ENCODE measurements around the gene TNFRSF25. TPM values are rescaled to one million over a fixed set of nuclear protein-coding genes. Genes with fewer than 3 reads are reported as not detected.

Gene TNFRSF25
- total RNA-seq, 1 donor from 2014 or later, result 20.5 TPM

DNA sequence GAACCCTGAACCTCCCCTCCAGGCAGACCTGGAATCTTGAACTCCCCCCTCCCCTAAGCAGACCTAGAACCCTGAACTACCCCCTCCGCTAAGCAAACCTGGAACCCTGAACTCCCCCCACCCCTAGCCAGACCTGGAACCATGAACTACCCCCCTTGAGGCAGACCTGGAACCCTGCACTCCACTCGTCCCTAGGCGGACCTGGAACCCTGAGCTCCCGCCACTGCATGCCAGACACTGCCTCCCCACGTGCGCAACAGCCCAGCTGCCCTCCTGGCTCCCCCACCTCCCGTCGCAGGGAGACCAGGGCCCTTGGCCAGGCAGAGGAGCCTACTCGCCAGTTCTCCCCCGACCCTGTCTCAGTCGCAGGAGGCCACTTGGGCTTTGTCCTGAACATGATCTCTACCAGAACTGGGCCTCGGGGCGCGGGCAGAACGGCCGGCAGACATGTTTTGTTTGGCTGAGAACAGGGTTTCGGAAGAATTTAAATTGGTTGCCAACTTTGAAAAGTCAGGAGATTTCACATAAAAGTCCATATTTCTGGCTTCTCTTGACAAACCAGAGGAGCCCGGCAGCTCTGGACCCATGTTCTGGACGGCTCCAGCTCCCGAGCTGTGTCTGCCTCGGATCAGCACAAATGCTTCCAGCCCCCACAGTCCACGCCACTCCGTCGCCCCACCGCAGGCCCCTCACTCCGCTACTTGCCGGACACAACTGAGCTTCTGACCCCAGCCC is 34.7 kb upstream of the TNFRSF25 start:
- TF ChIP-seq, protein P1, sequence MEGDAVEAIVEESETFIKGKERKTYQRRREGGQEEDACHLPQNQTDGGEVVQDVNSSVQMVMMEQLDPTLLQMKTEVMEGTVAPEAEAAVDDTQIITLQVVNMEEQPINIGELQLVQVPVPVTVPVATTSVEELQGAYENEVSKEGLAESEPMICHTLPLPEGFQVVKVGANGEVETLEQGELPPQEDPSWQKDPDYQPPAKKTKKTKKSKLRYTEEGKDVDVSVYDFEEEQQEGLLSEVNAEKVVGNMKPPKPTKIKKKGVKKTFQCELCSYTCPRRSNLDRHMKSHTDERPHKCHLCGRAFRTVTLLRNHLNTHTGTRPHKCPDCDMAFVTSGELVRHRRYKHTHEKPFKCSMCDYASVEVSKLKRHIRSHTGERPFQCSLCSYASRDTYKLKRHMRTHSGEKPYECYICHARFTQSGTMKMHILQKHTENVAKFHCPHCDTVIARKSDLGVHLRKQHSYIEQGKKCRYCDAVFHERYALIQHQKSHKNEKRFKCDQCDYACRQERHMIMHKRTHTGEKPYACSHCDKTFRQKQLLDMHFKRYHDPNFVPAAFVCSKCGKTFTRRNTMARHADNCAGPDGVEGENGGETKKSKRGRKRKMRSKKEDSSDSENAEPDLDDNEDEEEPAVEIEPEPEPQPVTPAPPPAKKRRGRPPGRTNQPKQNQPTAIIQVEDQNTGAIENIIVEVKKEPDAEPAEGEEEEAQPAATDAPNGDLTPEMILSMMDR (IDR thresholded peaks at IDR 0.05; ENCODE audit: insufficient read depth, low read length, severe bottlenecking), result no peak
- Histone ChIP-seq H3K4me3 (ENCODE audit: low read depth, low read length) (no peak overlapping the region), H3K27me3 (ENCODE audit: control insufficient read depth, insufficient read depth, low read length) (peaks cover 3% of the 10 kb centered on the region), H3K36me3 (ENCODE audit: control insufficient read depth, insufficient read depth, low read length) (no peaks in the 10 kb centered on the region)
- DNase-seq (ENCODE audit: low read depth), result no peak
- no peak for FAIRE-seq

DNA sequence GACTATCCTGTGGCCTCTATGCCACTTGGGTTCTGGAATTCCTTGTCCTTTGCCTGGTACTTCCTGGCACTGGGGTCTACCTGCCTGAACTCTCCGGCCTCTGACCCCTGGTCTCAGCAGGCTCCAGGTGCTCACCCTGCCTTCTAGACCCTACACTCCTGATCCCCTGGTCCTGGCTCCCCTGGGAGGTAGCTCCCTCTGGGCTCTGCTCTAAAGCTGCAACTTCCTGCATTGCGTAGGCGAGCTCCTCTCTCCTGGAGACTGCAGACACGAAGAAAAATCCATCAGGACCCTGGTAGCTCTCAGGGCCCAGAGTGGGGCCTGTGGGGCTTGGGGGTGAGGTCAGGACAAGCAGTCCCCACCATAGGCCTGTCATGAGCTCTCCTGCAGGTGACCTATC is 33.3 kb upstream of the TNFRSF25 start:
- no peak overlapping the region for H3K4me3 ChIP-seq (ENCODE audit: low read depth, low read length)
- TF ChIP-seq, protein P1 (IDR thresholded peaks at IDR 0.05; ENCODE audit: insufficient read depth, low read length, severe bottlenecking), result no peak
- H3K36me3 ChIP-seq (ENCODE audit: control insufficient read depth, insufficient read depth, low read length), result no peaks in the 10 kb centered on the region
- DNase-seq (ENCODE audit: low read depth) (no peak), FAIRE-seq (no peak)
- H3K27me3 ChIP-seq (ENCODE audit: control insufficient read depth, insufficient read depth, low read length), result peaks cover 3% of the 10 kb centered on the region

DNA sequence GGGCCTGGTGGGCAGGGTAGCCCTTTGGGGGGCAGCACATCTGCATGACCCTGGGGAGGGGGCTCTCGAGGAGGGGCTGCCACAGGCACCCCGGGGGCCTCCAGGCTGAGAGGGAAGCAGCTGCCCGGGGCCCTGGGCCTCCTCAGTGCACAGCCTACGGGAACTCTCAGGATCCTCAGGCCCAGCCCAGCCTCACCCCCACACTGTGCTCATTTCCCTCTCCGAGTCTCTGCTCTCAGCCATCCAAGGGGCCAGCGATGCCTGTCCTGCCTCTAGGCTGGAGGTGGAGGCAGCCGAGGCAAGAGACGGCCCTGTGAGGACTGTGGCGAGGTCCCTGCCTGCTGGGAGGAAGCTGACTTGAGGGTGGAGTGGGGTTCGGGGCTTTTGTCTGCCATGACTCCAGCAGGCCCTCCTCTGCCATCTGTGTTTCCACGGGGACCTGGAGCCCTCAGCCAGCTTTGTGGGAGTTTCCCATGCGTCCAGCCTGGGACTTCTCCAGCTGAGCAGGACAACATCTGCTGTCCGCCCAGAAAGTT is 32.7 kb upstream of the TNFRSF25 start:
- H3K27me3 ChIP-seq (ENCODE audit: control insufficient read depth, insufficient read depth, low read length), result peaks cover 3% of the 10 kb centered on the region
- TF ChIP-seq, protein P1 (IDR thresholded peaks at IDR 0.05; ENCODE audit: insufficient read depth, low read length, severe bottlenecking), result no peak
- H3K4me3 ChIP-seq (ENCODE audit: low read depth, low read length), result no peak overlapping the region
- FAIRE-seq (no peak), DNase-seq (ENCODE audit: low read depth) (no peak)
- H3K36me3 ChIP-seq (ENCODE audit: control insufficient read depth, insufficient read depth, low read length), result no peaks in the 10 kb centered on the region

DNA sequence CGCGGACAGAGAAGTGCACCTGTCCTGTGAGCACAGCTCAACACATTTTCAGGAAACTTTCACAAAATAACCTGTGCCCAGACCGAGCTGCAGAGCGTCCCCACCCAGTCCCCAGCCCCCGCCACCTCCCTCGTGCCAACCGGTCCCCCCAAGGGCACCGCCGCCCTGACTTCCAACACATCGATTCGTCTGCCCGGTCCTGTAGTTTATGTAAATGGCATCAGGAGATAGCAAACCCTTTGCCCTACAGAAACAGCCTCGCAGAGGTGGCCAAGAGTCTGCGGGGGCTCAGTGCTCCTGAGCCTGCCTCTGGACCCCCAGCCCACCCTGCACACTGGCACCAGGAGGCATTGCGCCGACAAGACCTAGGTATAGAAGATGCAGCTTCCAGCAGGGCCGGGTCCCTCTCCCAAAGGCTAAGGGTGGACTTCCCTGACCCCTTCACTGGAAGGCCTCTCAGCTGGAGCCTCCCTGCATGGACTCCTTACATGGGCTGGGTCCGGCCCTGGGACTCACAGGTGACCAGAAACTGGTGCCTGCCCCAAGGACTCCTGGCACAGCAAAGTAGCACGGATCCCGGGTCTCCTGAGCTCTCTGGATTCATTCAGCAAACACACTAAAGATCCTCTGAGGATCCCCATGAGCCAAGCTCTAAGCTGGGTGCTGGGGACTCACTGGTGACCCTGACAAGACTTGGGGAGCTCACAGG is 32.0 kb upstream of the TNFRSF25 start:
- TF ChIP-seq, protein P1 (IDR thresholded peaks at IDR 0.05; ENCODE audit: insufficient read depth, low read length, severe bottlenecking), result no peak
- FAIRE-seq, result no peak
- DNase-seq (ENCODE audit: low read depth), result no peak
- H3K27me3 ChIP-seq (ENCODE audit: control insufficient read depth, insufficient read depth, low read length), result peaks cover 3% of the 10 kb centered on the region
- no peaks in the 10 kb centered on the region for H3K36me3 ChIP-seq (ENCODE audit: control insufficient read depth, insufficient read depth, low read length)
- H3K4me3 ChIP-seq (ENCODE audit: low read depth, low read length), result peak overlapping the region; percentile 66

DNA sequence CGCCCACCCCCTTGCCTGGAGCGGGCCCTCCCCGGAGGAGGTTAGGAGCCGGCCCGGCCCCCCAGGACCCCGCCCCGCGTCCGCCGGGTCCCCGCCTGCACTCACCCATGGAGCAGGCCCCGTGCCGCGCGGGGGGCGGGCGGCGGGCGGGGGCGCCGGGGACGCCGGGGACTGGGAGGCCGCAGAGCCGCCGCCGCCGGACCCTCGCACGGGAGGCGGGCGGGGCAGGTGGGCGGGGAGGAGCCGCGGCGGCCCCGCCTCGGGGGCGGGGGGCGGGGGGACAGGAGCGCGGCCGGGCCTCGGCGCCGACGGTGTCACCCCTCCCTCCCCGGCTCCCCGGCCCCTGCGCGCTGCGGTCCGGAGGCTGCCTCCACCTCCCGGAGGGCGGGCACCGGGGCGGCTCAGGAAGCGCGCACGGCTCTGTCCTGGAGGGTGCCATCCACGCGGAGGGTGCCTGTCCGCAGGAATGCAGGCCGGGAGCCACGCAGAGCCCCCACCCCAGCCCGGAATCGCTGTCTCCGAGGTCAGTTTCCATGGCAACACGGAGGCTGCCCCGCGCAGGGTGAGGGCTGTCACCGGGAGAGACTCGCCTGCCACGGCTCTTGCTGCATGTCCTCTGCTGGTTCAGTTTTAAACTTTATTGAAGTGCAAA is 31.4 kb upstream of the TNFRSF25 start:
- TF ChIP-seq, protein P1 (IDR thresholded peaks at IDR 0.05; ENCODE audit: insufficient read depth, low read length, severe bottlenecking), result no peak
- H3K4me3 ChIP-seq (ENCODE audit: low read depth, low read length), result peak overlapping the region; percentile 66
- peaks cover 3% of the 10 kb centered on the region for H3K27me3 ChIP-seq (ENCODE audit: control insufficient read depth, insufficient read depth, low read length)
- peak; percentile 29 for DNase-seq (ENCODE audit: low read depth)
- H3K36me3 ChIP-seq (ENCODE audit: control insufficient read depth, insufficient read depth, low read length), result no peaks in the 10 kb centered on the region
- FAIRE-seq, result no peak
